Colonic mucosa (tissue), 4 donors: Measurements from ENCODE around the gene KRT2. TPM values are rescaled to one million over a fixed set of nuclear protein-coding genes. Genes with fewer than 3 reads are reported as not detected.

Experiments
- DNase-seq: peaks from one replicate; pipeline ENCODE4 v3.0.0-alpha.2; 2020
- H3K27ac ChIP-seq: fragments of 200-600 bp; one replicate; pipeline ENCODE4 v1.8.0; 2021
- H3K27me3 ChIP-seq: fragments of 200-600 bp; one replicate; pipeline ENCODE4 v1.8.0; 2021
- H3K36me3 ChIP-seq: fragments of 200-600 bp; one replicate; pipeline ENCODE4 v1.8.0; 2021
- H3K4me1 ChIP-seq: fragments of 200-600 bp; one replicate; pipeline ENCODE4 v1.8.0; 2021; ENCODE audit warnings: mild to moderate bottlenecking
- H3K4me3 ChIP-seq: fragments of 200-600 bp; one replicate; pipeline ENCODE4 v1.8.0; 2021
- H3K9ac ChIP-seq, 2 donors: one replicate each; pipeline ENCODE4 v1.7.0; 2013; ENCODE audit warnings: control low read depth in 2 of 2, low read depth in 2 of 2, low read length in 2 of 2
- H3K9me3 ChIP-seq: fragments of 200-600 bp; one replicate; pipeline ENCODE4 v1.8.0; 2021
- CTCF ChIP-seq: fragments of 200-600 bp; IDR thresholded peaks from one replicate; pipeline ENCODE4 v1.8.0; 2022; ENCODE audit warnings: antibody characterized with exemption, mild to moderate bottlenecking
- intact Hi-C: fragments of 100-400 bp; cut with DNase I; formaldehyde crosslinking; loops from one replicate; pipeline ENCODE4 v1.14.1; 2022
- total RNA-seq, 2 donors: library from RNA; stranded (reverse); fragmentation: NEBNext Ultra II Directional in 1 of 2; extraction: Animal tissue kit (Norgen Biotek cat#: 25700) in 1 of 2; gene quantifications; one replicate each; pipeline ENCODE4 v1.2.1, GENCODE V29; 2021
- donor health status: healthy.
- donor health status: DM: no; HTN: no; CAD: no.
- donor health status: DM: no; HTN: no; CAD: no.

KRT2 gene
- total RNA-seq, 2 donors from 2014 or later: not detected

GRCh38 chr12:52649066-52649465 is 2.9 kb downstream of the KRT2 start:
- Histone ChIP-seq H3K9ac (no peak overlapping the region), H3K27me3 (no peaks in the 10 kb centered on the region), H3K9me3 (no peaks in the 10 kb centered on the region), H3K36me3 (no peaks in the 10 kb centered on the region), H3K4me3 (no peak overlapping the region), H3K4me1 (peaks cover 4% of the 10 kb centered on the region), H3K27ac (no peak overlapping the region)
- no peak for TF ChIP-seq CTCF
- intact Hi-C loops: no loop called here
- no peak for DNase-seq

- intact Hi-C loops: no loop called here
- DNase-seq: no peak
- Histone ChIP-seq H3K27me3 (no peaks in the 10 kb centered on the region), H3K4me3 (no peak overlapping the region), H3K27ac (no peak overlapping the region), H3K9me3 (no peaks in the 10 kb centered on the region), H3K36me3 (no peaks in the 10 kb centered on the region), H3K4me1 (peaks cover 4% of the 10 kb centered on the region), H3K9ac (no peak overlapping the region)
- TF ChIP-seq CTCF: no peak
These were observed 3.9 kb downstream of the KRT2 start for GRCh38 chr12:52648012-52648550.

GRCh38 chr12:52647601-52648000 is 4.4 kb downstream of the KRT2 start:
- no peaks in the 10 kb centered on the region for H3K9me3 ChIP-seq
- TF ChIP-seq CTCF: no peak
- H3K4me1 ChIP-seq: peaks cover 4% of the 10 kb centered on the region
- intact Hi-C loops: no loop called here
- H3K27me3 ChIP-seq: no peaks in the 10 kb centered on the region
- no peaks in the 10 kb centered on the region for H3K36me3 ChIP-seq
- peak; percentile 11 for DNase-seq
- no peak overlapping the region for H3K4me3 ChIP-seq
- no peak overlapping the region for H3K9ac ChIP-seq
- H3K27ac ChIP-seq: no peak overlapping the region

GRCh38 chr12:52646613-52647012 is 5.4 kb downstream of the KRT2 start:
- intact Hi-C loops: no loop called here
- Histone ChIP-seq H3K9me3 (no peaks in the 10 kb centered on the region), H3K4me3 (no peak overlapping the region), H3K27me3 (no peaks in the 10 kb centered on the region), H3K9ac (no peak overlapping the region), H3K4me1 (peaks cover 4% of the 10 kb centered on the region), H3K36me3 (no peaks in the 10 kb centered on the region), H3K27ac (no peak overlapping the region)
- no peak for TF ChIP-seq CTCF
- peak; percentile 13 for DNase-seq

GRCh38 chr12:52645982-52646381 is 6.0 kb downstream of the KRT2 start:
- Histone ChIP-seq H3K27me3 (no peaks in the 10 kb centered on the region), H3K4me3 (no peak overlapping the region), H3K27ac (no peak overlapping the region), H3K9ac (no peak overlapping the region), H3K36me3 (no peaks in the 10 kb centered on the region), H3K4me1 (peaks cover 4% of the 10 kb centered on the region), H3K9me3 (no peaks in the 10 kb centered on the region)
- intact Hi-C loops: no loop called here
- DNase-seq: peak; percentile 18
- no peak for TF ChIP-seq CTCF
